Loucy (cell line): ENCODE measurements around the gene ZNF598.

Experiments
- CTCF ChIP-seq: fragments of 200-600 bp; sonication (generic); conservative IDR thresholded peaks from 2 replicates; pipeline ENCODE4 v1.5.1; 2014; ENCODE audit warnings: mild to moderate bottlenecking, antibody characterized with exemption, low read length
- EZH2phosphoT487 ChIP-seq: fragments of 200-600 bp; IDR thresholded peaks from 2 replicates; pipeline ENCODE4 v1.6.1; 2018; ENCODE audit warnings: antibody characterized with exemption, mild to moderate bottlenecking, moderate library complexity, borderline replicate concordance

DNA sequence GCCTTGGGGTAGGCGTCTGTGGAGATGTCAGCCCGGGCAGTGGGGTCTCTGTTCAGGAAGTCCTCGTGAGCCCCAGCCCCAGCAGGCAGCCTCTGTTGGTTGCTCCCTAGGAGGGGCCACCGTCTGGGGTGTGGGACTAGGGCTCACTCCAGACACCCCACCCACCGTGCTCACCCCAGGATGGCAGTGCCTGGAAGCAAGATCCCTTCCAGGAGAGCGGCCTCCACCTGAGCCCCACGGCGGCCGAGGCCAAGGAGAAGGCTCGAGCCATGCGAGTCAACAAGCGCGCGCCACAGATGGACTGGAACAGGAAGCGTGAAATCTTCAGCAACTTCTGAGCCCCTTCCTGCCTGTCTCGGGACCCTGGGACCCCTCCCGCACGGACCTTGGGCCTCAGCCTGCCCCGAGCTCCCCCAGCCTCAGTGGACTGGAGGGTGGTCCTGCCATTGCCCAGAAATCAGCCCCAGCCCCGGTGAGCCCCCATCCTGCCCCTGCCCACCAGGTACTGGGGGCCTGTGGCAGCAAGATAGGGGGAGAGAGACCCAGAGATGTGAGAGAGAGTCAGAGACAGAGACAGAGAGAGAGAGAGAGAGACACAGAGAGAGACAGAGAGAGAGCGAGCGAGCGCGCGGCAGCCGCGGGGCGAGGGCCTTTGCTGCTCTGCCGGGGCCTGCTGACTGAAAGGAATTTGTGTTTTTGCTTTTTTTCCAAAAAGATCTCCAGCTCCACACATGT is 28.2 kb upstream of the ZNF598 start:
- TF ChIP-seq CTCF = no peak
- TF ChIP-seq EZH2phosphoT487 = no peak
